HepG2 (cell line): ENCODE data around the gene TTBK2. TPM values are rescaled to one million over a fixed set of nuclear protein-coding genes. Genes with fewer than 3 reads are reported as not detected.

ENCODE experiments used
- ATF6 ChIP-seq: sonication (generic); formaldehyde crosslinking; conservative IDR thresholded peaks from 2 replicates; pipeline ENCODE4 v1.4.0; 2020; ENCODE audit warnings: missing genetic modification reagents
- CENPT ChIP-seq: sonication (generic); formaldehyde crosslinking; IDR thresholded peaks from 2 replicates; pipeline ENCODE4 v1.8.0; 2022; ENCODE audit warnings: low read depth, mild to moderate bottlenecking, moderate library complexity, missing genetic modification reagents
- ELF4 ChIP-seq: sonication (generic); formaldehyde crosslinking; IDR thresholded peaks from 2 replicates; pipeline ENCODE4 v1.5.0; 2020; ENCODE audit warnings: missing genetic modification reagents, mild to moderate bottlenecking, moderate library complexity, borderline replicate concordance
- FOXP1 ChIP-seq, 2 experiments: fragments of 450-650 bp in 1 of 2; IDR thresholded peaks; 2 replicates each; pipeline ENCODE4 v1.6.1; 2017 to 2018; ENCODE audit warnings: antibody characterized with exemption in 1 of 2
- GTF2F1 ChIP-seq: fragments of 150-350 bp; IDR thresholded peaks from 2 replicates; pipeline ENCODE4 v1.6.1; 2014; ENCODE audit warnings: low read length
- HMGXB4 ChIP-seq, 2 experiments: sonication (generic) in 1 of 2; formaldehyde crosslinking in 1 of 2; IDR thresholded peaks; 2 replicates each; pipeline versions ENCODE4 v1.4.0 to v1.6.1; 2018 to 2020; ENCODE audit warnings: missing genetic modification reagents in 2 of 2, borderline replicate concordance in 1 of 2, low read depth in 1 of 2, mild to moderate bottlenecking in 1 of 2, missing biosample characterization in 1 of 2
- HNRNPH1 ChIP-seq: fragments of 200-400 bp; formaldehyde crosslinking; optimal IDR thresholded peaks from 2 replicates; pipeline ENCODE3; 2017; ENCODE audit warnings: mild to moderate bottlenecking, low read depth, low read length
- KMT2A ChIP-seq: sonication (generic); formaldehyde crosslinking; IDR thresholded peaks from 2 replicates; pipeline ENCODE4 v1.4.0; 2020; ENCODE audit warnings: missing genetic modification reagents
- NPAS2 ChIP-seq: sonication (generic); formaldehyde crosslinking; IDR thresholded peaks from 2 replicates; pipeline ENCODE4 v1.8.0; 2022; ENCODE audit warnings: mild to moderate bottlenecking, missing genetic modification reagents, borderline replicate concordance
- SAP130 ChIP-seq: IDR thresholded peaks from 2 replicates; pipeline ENCODE4 v1.6.1; 2016; ENCODE audit warnings: low read depth
- SNAPC5 ChIP-seq: sonication (generic); formaldehyde crosslinking; IDR thresholded peaks from 2 replicates; pipeline ENCODE4 v1.8.1; 2023; ENCODE audit warnings: mild to moderate bottlenecking, missing genetic modification reagents, borderline replicate concordance
- SOX5 ChIP-seq: IDR thresholded peaks from 2 replicates; pipeline ENCODE4 v1.6.1; 2016; ENCODE audit warnings: borderline replicate concordance
- YY1 ChIP-seq: IDR thresholded peaks from 2 replicates; pipeline ENCODE4 v1.6.1; 2011; ENCODE audit warnings: low read length, low read depth, moderate library complexity, mild to moderate bottlenecking; ENCODE audit not compliant: insufficient read depth, insufficient replicate concordance
- ZNF160 ChIP-seq: sonication (generic); formaldehyde crosslinking; IDR thresholded peaks from 2 replicates; pipeline ENCODE4 v1.8.0; 2022; ENCODE audit warnings: mild to moderate bottlenecking, inconsistent platforms, missing genetic modification reagents
- ZNF460 ChIP-seq: sonication (generic); formaldehyde crosslinking; IDR thresholded peaks from 2 replicates; pipeline ENCODE4 v1.5.1; 2020; ENCODE audit warnings: missing genetic modification reagents, mild to moderate bottlenecking, borderline replicate concordance
- ZNF672 ChIP-seq: sonication (generic); formaldehyde crosslinking; IDR thresholded peaks from 2 replicates; pipeline ENCODE4 v1.8.1; 2022; ENCODE audit warnings: missing genetic modification reagents
- ZNF720 ChIP-seq: sonication (generic); formaldehyde crosslinking; IDR thresholded peaks from 2 replicates; pipeline ENCODE4 v1.4.0; 2020; ENCODE audit warnings: missing genetic modification reagents
- ZNF780A ChIP-seq: sonication (generic); formaldehyde crosslinking; IDR thresholded peaks from 2 replicates; pipeline ENCODE4 v1.8.0; 2022; ENCODE audit warnings: mild to moderate bottlenecking, missing genetic modification reagents, moderate library complexity
- ZNF800 ChIP-seq: sonication (generic); formaldehyde crosslinking; IDR thresholded peaks from 2 replicates; pipeline ENCODE4 v1.4.0; 2020; ENCODE audit warnings: missing genetic modification reagents
- polyA plus RNA-seq, 8 experiments: library from polyadenylated mRNA; depleted of rRNA in 3 of 8; stranded (reverse) in 7 of 8; unstranded in 1 of 8; fragments of >200 nt; fragmentation: Illumina TruSeq in 4 of 8; extraction: Trizol in 4 of 8; gene quantifications; 2 replicates each; pipeline versions ENCODE4 v1.2.1 to v1.2.3, GENCODE V29; 2011 to 2016; ENCODE audit warnings: low read depth in 4 of 8, missing spikeins in 1 of 8, mixed read lengths in 1 of 8; ENCODE audit not compliant: insufficient read depth in 1 of 8
- total RNA-seq, 5 experiments: library from RNA; depleted of rRNA; stranded (reverse); fragments of >200 nt; fragmentation: Illumina TruSeq; extraction: Trizol; gene quantifications; 2 replicates each; pipeline ENCODE4 v1.2.3, GENCODE V29; 2016; ENCODE audit warnings: low read depth in 1 of 5
- TF ChIP-seq, protein P1 (sequence below): fragments of 450-650 bp; IDR thresholded peaks from 2 replicates; pipeline ENCODE4 v1.6.1; 2017; ENCODE audit warnings: mild to moderate bottlenecking

TTBK2 gene
- total and polyA plus RNA-seq, 2 of the 13 experiments (the other 11 are each of a cell fraction or from before 2014, with no cell fraction given): 5.1 to 7.4 TPM

DNA sequence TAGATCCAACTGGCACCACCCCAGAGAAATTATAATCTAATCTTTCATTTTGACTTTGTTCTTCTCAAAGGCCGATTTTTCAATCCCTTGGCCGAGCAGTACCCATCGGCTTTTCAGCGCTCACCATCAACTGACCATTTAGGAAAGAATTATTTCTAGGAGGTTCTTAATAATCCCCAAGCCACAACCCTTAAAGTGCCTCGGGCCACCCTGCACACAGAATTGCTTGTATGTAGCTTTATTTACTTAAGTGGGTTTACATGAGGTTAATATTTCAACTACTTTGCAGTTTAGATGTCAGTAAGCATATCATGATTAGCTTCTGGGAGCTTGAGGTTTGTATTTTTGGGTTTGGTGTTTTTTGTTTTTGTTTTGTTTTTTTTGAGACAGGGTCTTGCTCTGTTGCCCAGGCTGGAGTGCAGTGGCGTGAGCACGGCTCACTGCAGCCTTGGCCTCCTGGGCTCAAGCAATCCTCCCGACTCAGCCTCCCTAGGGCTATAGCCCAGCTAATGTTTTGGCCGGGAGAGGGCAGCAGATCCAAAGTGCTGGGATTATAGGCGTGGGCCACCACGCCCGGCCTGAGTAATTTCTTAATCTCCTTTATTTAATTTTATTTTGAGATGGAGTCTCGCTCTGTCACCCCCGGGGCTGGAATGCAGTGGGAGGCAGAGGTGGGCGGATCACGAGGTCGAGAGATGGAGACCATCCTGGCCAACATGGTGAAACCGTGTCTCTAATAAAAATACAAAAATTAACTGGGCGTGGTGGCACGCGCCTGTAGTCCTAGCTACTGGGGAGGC is 182.8 kb downstream of the TTBK2 start (continued):
- TF ChIP-seq ELF4 (CRISPR knock-in tag) (no peak), KMT2A (CRISPR knock-in tag) (peak; percentile 14; the same call in 1 of the 2 replicates), FOXP1 (IDR thresholded peaks at IDR 0.05) (no peak), FOXP1 (CRISPR knock-in tag; IDR thresholded peaks at IDR 0.05) (no peak), SNAPC5 (CRISPR knock-in tag) (no peak), SOX5 (CRISPR knock-in tag) (no peak), GTF2F1 (no peak), ZNF720 (no peak), SAP130 (peak; percentile 9; the same call in 1 of the 2 replicates), ZNF460 (no peak), HNRNPH1 (no peak), NPAS2 (CRISPR knock-in tag) (no peak), ZNF672 (CRISPR knock-in tag) (no peak), YY1 (no peak), ATF6 (CRISPR knock-in tag) (0 out of 2 replicates have a peak, but pooled peaks have one; percentile 25), ZNF780A (CRISPR knock-in tag) (no peak), HMGXB4 (CRISPR knock-in tag; IDR thresholded peaks at IDR 0.05; ENCODE audit: borderline replicate concordance in 1 of 2, low read depth in 1 of 2) (peak; percentile 27 to 32; a peak in 2 of 4 replicates), ZNF800 (CRISPR knock-in tag) (no peak), CENPT (CRISPR knock-in tag) (no peak), ZNF160 (no peak)
- TF ChIP-seq, protein P1, sequence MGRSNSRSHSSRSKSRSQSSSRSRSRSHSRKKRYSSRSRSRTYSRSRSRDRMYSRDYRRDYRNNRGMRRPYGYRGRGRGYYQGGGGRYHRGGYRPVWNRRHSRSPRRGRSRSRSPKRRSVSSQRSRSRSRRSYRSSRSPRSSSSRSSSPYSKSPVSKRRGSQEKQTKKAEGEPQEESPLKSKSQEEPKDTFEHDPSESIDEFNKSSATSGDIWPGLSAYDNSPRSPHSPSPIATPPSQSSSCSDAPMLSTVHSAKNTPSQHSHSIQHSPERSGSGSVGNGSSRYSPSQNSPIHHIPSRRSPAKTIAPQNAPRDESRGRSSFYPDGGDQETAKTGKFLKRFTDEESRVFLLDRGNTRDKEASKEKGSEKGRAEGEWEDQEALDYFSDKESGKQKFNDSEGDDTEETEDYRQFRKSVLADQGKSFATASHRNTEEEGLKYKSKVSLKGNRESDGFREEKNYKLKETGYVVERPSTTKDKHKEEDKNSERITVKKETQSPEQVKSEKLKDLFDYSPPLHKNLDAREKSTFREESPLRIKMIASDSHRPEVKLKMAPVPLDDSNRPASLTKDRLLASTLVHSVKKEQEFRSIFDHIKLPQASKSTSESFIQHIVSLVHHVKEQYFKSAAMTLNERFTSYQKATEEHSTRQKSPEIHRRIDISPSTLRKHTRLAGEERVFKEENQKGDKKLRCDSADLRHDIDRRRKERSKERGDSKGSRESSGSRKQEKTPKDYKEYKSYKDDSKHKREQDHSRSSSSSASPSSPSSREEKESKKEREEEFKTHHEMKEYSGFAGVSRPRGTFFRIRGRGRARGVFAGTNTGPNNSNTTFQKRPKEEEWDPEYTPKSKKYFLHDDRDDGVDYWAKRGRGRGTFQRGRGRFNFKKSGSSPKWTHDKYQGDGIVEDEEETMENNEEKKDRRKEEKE: no peak
